HepG2 (cell line): ENCODE measurements around the gene RBFOX1. TPM values are rescaled to one million over a fixed set of nuclear protein-coding genes. Genes with fewer than 3 reads are reported as not detected.

Experiments
- ATAC-seq: fragments of 200-7000 bp; cut with Tn5 transposase; 3 replicates; pipeline ENCODE4 v1.9.1; 2020; ENCODE audit warnings: mild to moderate bottlenecking, moderate library complexity
- BruUV-seq: library from RNA; stranded (reverse); fragments of 400-500 nt; replicated peaks from 2 replicates; lab custom pipeline; 2021; lab: Mats Ljungman, UMichigan
- CTCF ChIA-PET: fragments of 300-600 bp; formaldehyde crosslinking; extraction: SDS; loops from one replicate; lab custom pipeline; 2021; ENCODE audit warnings: low total read pairs, inconsistent platforms, low intra/inter-chr PET ratio; lab: Yijun Ruan, JAX
- POLR2A ChIA-PET: fragments of 350-600 bp; sonication (Branson Sonifier 250); formaldehyde crosslinking; loops from one replicate; lab custom pipeline; 2020; ENCODE audit warnings: antibody characterized with exemption, inconsistent platforms; lab: Yijun Ruan, JAX
- DNase-seq: peaks from one replicate; pipeline ENCODE4 v3.0.0-alpha.2; 2015; ENCODE audit warnings: low spot score
- FAIRE-seq: peaks from 3 replicates; lab custom pipeline; 2011; peaks lifted over from hg19 to GRCh38; lab: Jason Lieb, UNC
- H2AFZ ChIP-seq: one replicate; pipeline ENCODE4 v1.6.1; 2011; ENCODE audit warnings: low read length, inconsistent platforms
- H3K27ac ChIP-seq: fragments of 300-600 bp; 3 replicates; pipeline ENCODE4 v1.8.0; 2011; ENCODE audit warnings: mixed run types, mild to moderate bottlenecking, mixed read lengths, low read length, inconsistent platforms; ENCODE audit not compliant: insufficient read depth; ENCODE audit errors: extremely low read length
- H3K27me3 ChIP-seq, 2 experiments: fragments of 200-600 bp in 1 of 2; 2 replicates in 1 of 2; 3 replicates in 1 of 2; pipeline versions ENCODE4 v1.6.0 to v1.8.0; 2011; ENCODE audit warnings: low read length in 2 of 2, mild to moderate bottlenecking in 2 of 2, moderate library complexity in 2 of 2, inconsistent platforms in 1 of 2; ENCODE audit not compliant: insufficient read depth in 2 of 2, control insufficient read depth in 1 of 2
- H3K36me3 ChIP-seq, 2 experiments: fragments of 200-600 bp in 1 of 2; replicated peaks in 1 of 2; 2 replicates in 1 of 2; 3 replicates in 1 of 2; pipeline versions ENCODE4 v1.5.1 to v1.8.0; 2011; ENCODE audit warnings: low read length in 2 of 2, inconsistent platforms in 1 of 2; ENCODE audit not compliant: insufficient read depth in 2 of 2, control insufficient read depth in 1 of 2
- H3K4me1 ChIP-seq: 2 replicates; pipeline ENCODE4 v1.5.1; 2012; ENCODE audit warnings: low read length, inconsistent platforms; ENCODE audit not compliant: insufficient read depth
- H3K4me2 ChIP-seq: 2 replicates; pipeline ENCODE4 v1.6.0; 2011; ENCODE audit warnings: low read depth, low read length, inconsistent platforms
- H3K4me3 ChIP-seq, 3 experiments: fragments of 200-600 bp in 1 of 3; sonication (generic), shearing (Covaris generic) in 1 of 3; replicated peaks in 1 of 3; 2 replicates each; pipeline ENCODE4 v1.5.1; 2011 to 2016; ENCODE audit warnings: low read length in 3 of 3, inconsistent platforms in 2 of 3, low read depth in 2 of 3, mild to moderate bottlenecking in 2 of 3, control low read depth in 1 of 3, mixed read lengths in 1 of 3; ENCODE audit not compliant: insufficient read depth in 1 of 3
- H3K79me2 ChIP-seq: one replicate; pipeline ENCODE4 v1.6.1; 2011; ENCODE audit warnings: low read length, inconsistent platforms; ENCODE audit not compliant: insufficient read depth
- H3K9ac ChIP-seq: 2 replicates; pipeline ENCODE4 v1.6.0; 2011; ENCODE audit warnings: mild to moderate bottlenecking, low read depth, low read length, inconsistent platforms; ENCODE audit not compliant: insufficient read depth
- H3K9me3 ChIP-seq: 2 replicates; pipeline ENCODE4 v1.5.1; 2012; ENCODE audit warnings: mild to moderate bottlenecking, low read length
- H4K20me1 ChIP-seq: 2 replicates; pipeline ENCODE4 v1.6.0; 2011; ENCODE audit warnings: inconsistent platforms, mild to moderate bottlenecking, low read length, moderate library complexity; ENCODE audit not compliant: insufficient read depth
- BORCS8-MEF2B ChIP-seq: sonication (generic); formaldehyde crosslinking; IDR thresholded peaks from 2 replicates; pipeline ENCODE4 v1.8.0; 2022; ENCODE audit warnings: mild to moderate bottlenecking, missing genetic modification reagents
- POLR2AphosphoS2 ChIP-seq: IDR thresholded peaks from 2 replicates; pipeline ENCODE4 v1.6.1; 2011; ENCODE audit warnings: low read depth, low read length, improper control_type of control experiment
- RAD21 ChIP-seq: fragments of 450-650 bp; formaldehyde crosslinking; IDR thresholded peaks from 2 replicates; pipeline ENCODE4 v1.5.0; 2020; ENCODE audit warnings: mild to moderate bottlenecking
- ZNF136 ChIP-seq: sonication (generic); formaldehyde crosslinking; IDR thresholded peaks from 2 replicates; pipeline ENCODE4 v1.8.1; 2022; ENCODE audit warnings: low read depth, mild to moderate bottlenecking, moderate library complexity, missing genetic modification reagents
- ZNF331 ChIP-seq: sonication (generic); formaldehyde crosslinking; IDR thresholded peaks from 2 replicates; pipeline ENCODE4 v1.4.0; 2020; ENCODE audit warnings: missing genetic modification reagents
- ZNF7 ChIP-seq: IDR thresholded peaks from 2 replicates; pipeline ENCODE4 v1.6.1; 2016; ENCODE audit warnings: missing biosample characterization, missing genetic modification reagents
- WGBS: methylation state at CpG from one replicate; pipeline ENCODE4 v1.1.6; 2017; ENCODE audit warnings: low lambda C conversion rate; 5-methylcytosine and 5-hydroxymethylcytosine counted together
- in situ Hi-C: cut with HindIII; loops from 2 replicates; pipeline ENCODE4 v1.10.0; 2017; ENCODE audit warnings: low pct_unique_long_range_greater_than_20kb; ENCODE audit not compliant: extremely low pct_ligation_motif_present
- intact Hi-C: fragments of 100-400 bp; cut with micrococcal nuclease; formaldehyde crosslinking; loops from one replicate; pipeline ENCODE4 v1.10.0; 2022; ENCODE audit not compliant: unreplicated experiment
- polyA plus RNA-seq, 8 experiments: library from polyadenylated mRNA; depleted of rRNA in 3 of 8; stranded (reverse) in 7 of 8; unstranded in 1 of 8; fragments of >200 nt; fragmentation: Illumina TruSeq in 4 of 8; extraction: Trizol in 4 of 8; gene quantifications; 2 replicates each; pipeline versions ENCODE4 v1.2.1 to v1.2.3, GENCODE V29; 2011 to 2016; ENCODE audit warnings: low read depth in 4 of 8, missing spikeins in 1 of 8, mixed read lengths in 1 of 8; ENCODE audit not compliant: insufficient read depth in 1 of 8
- total RNA-seq, 5 experiments: library from RNA; depleted of rRNA; stranded (reverse); fragments of >200 nt; fragmentation: Illumina TruSeq; extraction: Trizol; gene quantifications; 2 replicates each; pipeline ENCODE4 v1.2.3, GENCODE V29; 2016; ENCODE audit warnings: low read depth in 1 of 5
- TF ChIP-seq, protein P1 (sequence below): sonication (generic); formaldehyde crosslinking; IDR thresholded peaks from 2 replicates; pipeline ENCODE4 v1.5.1; 2020; ENCODE audit warnings: mild to moderate bottlenecking, missing genetic modification reagents, borderline replicate concordance
- TF ChIP-seq, protein P2 (sequence below): IDR thresholded peaks from 2 replicates; pipeline ENCODE4 v1.6.1; 2016; ENCODE audit warnings: low read depth, borderline replicate concordance

RBFOX1 gene
- total and polyA plus RNA-seq, 2 of the 13 experiments (the other 11 are each of a cell fraction or from before 2014, with no cell fraction given): not detected

DNA sequence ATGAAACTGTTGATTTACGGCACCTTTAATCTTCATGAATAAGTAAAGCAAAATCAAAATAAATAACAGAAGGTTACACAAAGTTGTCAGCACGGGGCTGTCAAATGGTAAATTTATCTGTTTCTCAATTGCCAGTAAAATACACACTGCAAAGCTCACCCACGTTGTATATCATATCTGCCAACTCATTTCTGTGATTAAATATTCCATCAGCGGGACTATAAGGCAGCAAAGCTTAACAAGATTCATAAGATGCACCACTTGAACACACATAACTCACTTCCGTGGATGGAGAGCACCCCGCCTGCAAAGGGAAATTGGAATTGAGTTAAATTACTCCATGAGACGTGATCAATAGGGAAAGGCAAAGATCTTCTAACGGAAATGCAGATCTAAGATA lies 280.0 kb downstream of the RBFOX1 start:
- H4K20me1 ChIP-seq: no peaks in the 10 kb centered on the region
- CTCF ChIA-PET: no interaction called here
- in situ Hi-C loops: no loop called here
- H3K4me3 ChIP-seq: no peak overlapping the region
- no peak for TF ChIP-seq ZNF331 (CRISPR knock-in tag)
- TF ChIP-seq ZNF136 (CRISPR knock-in tag): no peak
- TF ChIP-seq, all 625 proteins: peak for 0
- no peak overlapping the region for H2AFZ ChIP-seq
- ATAC-seq (no peak), FAIRE-seq (no peak), DNase-seq (no peak)
- peaks cover 0 to 5% of the 10 kb centered on the region in 2 experiments; a peak in 1 of 5 replicates for H3K27me3 ChIP-seq
- no peaks in the 10 kb centered on the region for H3K79me2 ChIP-seq
- intact Hi-C loops: no loop called here
- no TSS peak for BruUV-seq
- POLR2A ChIA-PET: no interaction called here
- no peaks in the 10 kb centered on the region for H3K4me1 ChIP-seq
- H3K27ac ChIP-seq: no peak overlapping the region
- WGBS: 7% methylated on average over 8 of the region's 8 CpGs
- H3K36me3 ChIP-seq: no peaks in the 10 kb centered on the region
- peaks cover 19% of the 10 kb centered on the region for H3K9me3 ChIP-seq
- no peak overlapping the region for H3K4me2 ChIP-seq
- H3K9ac ChIP-seq: no peak overlapping the region

DNA sequence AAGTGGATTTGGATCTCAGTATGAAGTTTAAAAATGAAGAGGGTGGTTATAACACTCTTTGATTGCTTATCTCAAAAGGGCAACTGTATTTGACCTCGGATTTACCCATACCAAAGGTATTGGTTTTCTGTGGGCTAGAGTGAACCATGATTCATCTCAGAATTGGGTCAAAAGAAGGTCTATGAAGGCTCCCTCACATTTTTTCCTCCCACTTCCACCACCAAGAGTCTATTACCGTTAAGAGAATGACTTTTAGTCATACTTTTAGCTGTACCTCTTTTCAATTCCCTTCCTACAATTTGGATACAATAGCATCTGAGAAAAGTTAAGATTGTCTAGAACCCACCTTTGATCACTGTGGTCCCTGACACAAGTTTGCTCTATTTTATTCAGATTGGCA lies 280.9 kb downstream of the RBFOX1 start:
- in situ Hi-C loops (no loop called here), intact Hi-C loops (no loop called here)
- POLR2A ChIA-PET: no interaction called here
- H3K27ac ChIP-seq: no peak overlapping the region
- H3K36me3 ChIP-seq: no peaks in the 10 kb centered on the region
- H3K4me3 ChIP-seq: no peak overlapping the region
- no peaks in the 10 kb centered on the region for H3K4me1 ChIP-seq
- FAIRE-seq (no peak), DNase-seq (no peak), ATAC-seq (no peak)
- H4K20me1 ChIP-seq: no peaks in the 10 kb centered on the region
- H3K4me2 ChIP-seq: no peak overlapping the region
- 0% methylated on average over 2 of the region's 2 CpGs for WGBS
- peaks cover 19% of the 10 kb centered on the region for H3K9me3 ChIP-seq
- H3K27me3 ChIP-seq: peaks cover 0 to 5% of the 10 kb centered on the region in 2 experiments; a peak in 1 of 5 replicates
- H3K79me2 ChIP-seq: no peaks in the 10 kb centered on the region
- H3K9ac ChIP-seq: no peak overlapping the region
- H2AFZ ChIP-seq: no peak overlapping the region
- CTCF ChIA-PET: no interaction called here
- no TSS peak for BruUV-seq
- TF ChIP-seq POLR2AphosphoS2 (no peak), RAD21 (no peak), BORCS8-MEF2B (CRISPR knock-in tag) (no peak), ZNF7 (no peak)
- TF ChIP-seq, protein P1, sequence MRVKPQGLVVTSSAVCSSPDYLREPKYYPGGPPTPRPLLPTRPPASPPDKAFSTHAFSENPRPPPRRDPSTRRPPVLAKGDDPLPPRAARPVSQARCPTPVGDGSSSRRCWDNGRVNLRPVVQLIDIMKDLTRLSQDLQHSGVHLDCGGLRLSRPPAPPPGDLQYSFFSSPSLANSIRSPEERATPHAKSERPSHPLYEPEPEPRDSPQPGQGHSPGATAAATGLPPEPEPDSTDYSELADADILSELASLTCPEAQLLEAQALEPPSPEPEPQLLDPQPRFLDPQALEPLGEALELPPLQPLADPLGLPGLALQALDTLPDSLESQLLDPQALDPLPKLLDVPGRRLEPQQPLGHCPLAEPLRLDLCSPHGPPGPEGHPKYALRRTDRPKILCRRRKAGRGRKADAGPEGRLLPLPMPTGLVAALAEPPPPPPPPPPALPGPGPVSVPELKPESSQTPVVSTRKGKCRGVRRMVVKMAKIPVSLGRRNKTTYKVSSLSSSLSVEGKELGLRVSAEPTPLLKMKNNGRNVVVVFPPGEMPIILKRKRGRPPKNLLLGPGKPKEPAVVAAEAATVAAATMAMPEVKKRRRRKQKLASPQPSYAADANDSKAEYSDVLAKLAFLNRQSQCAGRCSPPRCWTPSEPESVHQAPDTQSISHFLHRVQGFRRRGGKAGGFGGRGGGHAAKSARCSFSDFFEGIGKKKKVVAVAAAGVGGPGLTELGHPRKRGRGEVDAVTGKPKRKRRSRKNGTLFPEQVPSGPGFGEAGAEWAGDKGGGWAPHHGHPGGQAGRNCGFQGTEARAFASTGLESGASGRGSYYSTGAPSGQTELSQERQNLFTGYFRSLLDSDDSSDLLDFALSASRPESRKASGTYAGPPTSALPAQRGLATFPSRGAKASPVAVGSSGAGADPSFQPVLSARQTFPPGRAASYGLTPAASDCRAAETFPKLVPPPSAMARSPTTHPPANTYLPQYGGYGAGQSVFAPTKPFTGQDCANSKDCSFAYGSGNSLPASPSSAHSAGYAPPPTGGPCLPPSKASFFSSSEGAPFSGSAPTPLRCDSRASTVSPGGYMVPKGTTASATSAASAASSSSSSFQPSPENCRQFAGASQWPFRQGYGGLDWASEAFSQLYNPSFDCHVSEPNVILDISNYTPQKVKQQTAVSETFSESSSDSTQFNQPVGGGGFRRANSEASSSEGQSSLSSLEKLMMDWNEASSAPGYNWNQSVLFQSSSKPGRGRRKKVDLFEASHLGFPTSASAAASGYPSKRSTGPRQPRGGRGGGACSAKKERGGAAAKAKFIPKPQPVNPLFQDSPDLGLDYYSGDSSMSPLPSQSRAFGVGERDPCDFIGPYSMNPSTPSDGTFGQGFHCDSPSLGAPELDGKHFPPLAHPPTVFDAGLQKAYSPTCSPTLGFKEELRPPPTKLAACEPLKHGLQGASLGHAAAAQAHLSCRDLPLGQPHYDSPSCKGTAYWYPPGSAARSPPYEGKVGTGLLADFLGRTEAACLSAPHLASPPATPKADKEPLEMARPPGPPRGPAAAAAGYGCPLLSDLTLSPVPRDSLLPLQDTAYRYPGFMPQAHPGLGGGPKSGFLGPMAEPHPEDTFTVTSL (CRISPR knock-in tag): no peak
- TF ChIP-seq, protein P2, sequence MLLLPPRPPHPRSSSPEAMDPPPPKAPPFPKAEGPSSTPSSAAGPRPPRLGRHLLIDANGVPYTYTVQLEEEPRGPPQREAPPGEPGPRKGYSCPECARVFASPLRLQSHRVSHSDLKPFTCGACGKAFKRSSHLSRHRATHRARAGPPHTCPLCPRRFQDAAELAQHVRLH (CRISPR knock-in tag): no peak
